Astrocyte (in vitro differentiated cells and primary cell): ENCODE results near the gene FAM83D. TPM values are rescaled to one million over a fixed set of nuclear protein-coding genes. Genes with fewer than 3 reads are reported as not detected.

ENCODE experiments used
- DNase-seq: peaks from one replicate; pipeline ENCODE4 v3.0.0-alpha.2; 2010; ENCODE audit warnings: low read depth
- FAIRE-seq: peaks from 2 replicates; lab custom pipeline; 2011; peaks lifted over from hg19 to GRCh38; lab: Jason Lieb, UNC
- H2AFZ ChIP-seq: 2 replicates; pipeline ENCODE4 v1.6.0; 2012; ENCODE audit warnings: low read depth, low read length, inconsistent platforms
- H3K27ac ChIP-seq: 2 replicates; pipeline ENCODE4 v1.5.1; 2011; ENCODE audit warnings: low read depth, low read length, inconsistent platforms
- H3K27me3 ChIP-seq: 2 replicates; pipeline ENCODE4 v1.6.0; 2011; ENCODE audit warnings: low read length, inconsistent platforms; ENCODE audit not compliant: insufficient read depth
- H3K36me3 ChIP-seq: 2 replicates; pipeline ENCODE4 v1.5.1; 2011; ENCODE audit warnings: low read length, inconsistent platforms; ENCODE audit not compliant: insufficient read depth
- H3K4me1 ChIP-seq: 2 replicates; pipeline ENCODE4 v1.5.1; 2011; ENCODE audit warnings: low read length, inconsistent platforms; ENCODE audit not compliant: insufficient read depth
- H3K4me2 ChIP-seq: 2 replicates; pipeline ENCODE4 v1.6.0; 2012; ENCODE audit warnings: low read length, inconsistent platforms
- H3K4me3 ChIP-seq: 2 replicates; pipeline ENCODE4 v1.5.1; 2011; ENCODE audit warnings: low read depth, mild to moderate bottlenecking, low read length, inconsistent platforms; ENCODE audit not compliant: insufficient read depth
- H3K79me2 ChIP-seq: 2 replicates; pipeline ENCODE4 v1.6.0; 2012; ENCODE audit warnings: mild to moderate bottlenecking, low read length, inconsistent platforms; ENCODE audit not compliant: insufficient read depth
- H3K9ac ChIP-seq: 2 replicates; pipeline ENCODE4 v1.6.0; 2012; ENCODE audit warnings: mild to moderate bottlenecking, low read length, inconsistent platforms
- H3K9me3 ChIP-seq: 2 replicates; pipeline ENCODE4 v1.5.1; 2012; ENCODE audit warnings: low read depth, mild to moderate bottlenecking, low read length, inconsistent platforms; ENCODE audit not compliant: insufficient read depth
- H4K20me1 ChIP-seq: 2 replicates; pipeline ENCODE4 v1.6.0; 2012; ENCODE audit warnings: low read length, inconsistent platforms; ENCODE audit not compliant: insufficient read depth
- H3K27ac Mint-ChIP-seq: one replicate; pipeline ENCODE4 v1.8.0; 2021; ENCODE audit warnings: mild to moderate bottlenecking, mixed read lengths; ENCODE audit not compliant: unreplicated experiment
- H3K27me3 Mint-ChIP-seq: one replicate; pipeline ENCODE4 v1.8.0; 2021; ENCODE audit warnings: low read depth, mixed read lengths; ENCODE audit not compliant: unreplicated experiment
- H3K36me3 Mint-ChIP-seq: one replicate; pipeline ENCODE4 v1.8.0; 2021; ENCODE audit warnings: low read depth, mixed read lengths; ENCODE audit not compliant: unreplicated experiment
- H3K4me1 Mint-ChIP-seq: one replicate; pipeline ENCODE4 v1.8.0; 2021; ENCODE audit warnings: low read depth, mixed read lengths; ENCODE audit not compliant: unreplicated experiment
- H3K4me3 Mint-ChIP-seq: one replicate; pipeline ENCODE4 v1.8.0; 2021; ENCODE audit warnings: mild to moderate bottlenecking, moderate library complexity, mixed read lengths; ENCODE audit not compliant: unreplicated experiment
- H3K9me3 Mint-ChIP-seq: one replicate; pipeline ENCODE4 v1.8.0; 2021; ENCODE audit warnings: mild to moderate bottlenecking, mixed read lengths; ENCODE audit not compliant: unreplicated experiment
- EZH2 ChIP-seq: IDR thresholded peaks from 2 replicates; pipeline ENCODE4 v1.6.1; 2012; ENCODE audit warnings: mild to moderate bottlenecking, low read length, inconsistent platforms; ENCODE audit not compliant: insufficient read depth
- total RNA-seq: library from RNA; stranded (reverse); gene quantifications from 2 replicates; pipeline ENCODE4 v1.2.1, GENCODE V29; 2021
- TF ChIP-seq, protein P1 (sequence below): IDR thresholded peaks from 2 replicates; pipeline ENCODE4 v1.5.1; 2011; ENCODE audit warnings: low read depth, mild to moderate bottlenecking, inconsistent platforms, low read length, moderate library complexity; ENCODE audit not compliant: insufficient read depth

FAM83D gene
- total RNA-seq, 1 donor from 2014 or later: 3.3 TPM

GRCh38 chr20:38905375-38905774, 20.8 kb upstream of the FAM83D start:
- no peak overlapping the region for H3K27ac ChIP-seq
- Mint-ChIP-seq H3K27ac (no peak overlapping the region), H3K4me1 (no peaks in the 10 kb centered on the region), H3K36me3 (peaks cover 7% of the 10 kb centered on the region), H3K9me3 (peaks cover 11% of the 10 kb centered on the region), H3K27me3 (peaks cover 3% of the 10 kb centered on the region), H3K4me3 (no peak overlapping the region)
- peaks cover under 1% of the 10 kb centered on the region for H3K27me3 ChIP-seq
- H3K9ac ChIP-seq: no peak overlapping the region
- DNase-seq (no peak), FAIRE-seq (no peak)
- H3K4me2 ChIP-seq: no peak overlapping the region
- H4K20me1 ChIP-seq: no peaks in the 10 kb centered on the region
- H3K4me3 ChIP-seq: no peak overlapping the region
- no peaks in the 10 kb centered on the region for H3K4me1 ChIP-seq
- no peaks in the 10 kb centered on the region for H3K36me3 ChIP-seq
- TF ChIP-seq, protein P1, sequence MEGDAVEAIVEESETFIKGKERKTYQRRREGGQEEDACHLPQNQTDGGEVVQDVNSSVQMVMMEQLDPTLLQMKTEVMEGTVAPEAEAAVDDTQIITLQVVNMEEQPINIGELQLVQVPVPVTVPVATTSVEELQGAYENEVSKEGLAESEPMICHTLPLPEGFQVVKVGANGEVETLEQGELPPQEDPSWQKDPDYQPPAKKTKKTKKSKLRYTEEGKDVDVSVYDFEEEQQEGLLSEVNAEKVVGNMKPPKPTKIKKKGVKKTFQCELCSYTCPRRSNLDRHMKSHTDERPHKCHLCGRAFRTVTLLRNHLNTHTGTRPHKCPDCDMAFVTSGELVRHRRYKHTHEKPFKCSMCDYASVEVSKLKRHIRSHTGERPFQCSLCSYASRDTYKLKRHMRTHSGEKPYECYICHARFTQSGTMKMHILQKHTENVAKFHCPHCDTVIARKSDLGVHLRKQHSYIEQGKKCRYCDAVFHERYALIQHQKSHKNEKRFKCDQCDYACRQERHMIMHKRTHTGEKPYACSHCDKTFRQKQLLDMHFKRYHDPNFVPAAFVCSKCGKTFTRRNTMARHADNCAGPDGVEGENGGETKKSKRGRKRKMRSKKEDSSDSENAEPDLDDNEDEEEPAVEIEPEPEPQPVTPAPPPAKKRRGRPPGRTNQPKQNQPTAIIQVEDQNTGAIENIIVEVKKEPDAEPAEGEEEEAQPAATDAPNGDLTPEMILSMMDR: no peak
- TF ChIP-seq EZH2: no peak
- H3K79me2 ChIP-seq: no peaks in the 10 kb centered on the region
- no peak overlapping the region for H2AFZ ChIP-seq
- H3K9me3 ChIP-seq: no peaks in the 10 kb centered on the region

DNA sequence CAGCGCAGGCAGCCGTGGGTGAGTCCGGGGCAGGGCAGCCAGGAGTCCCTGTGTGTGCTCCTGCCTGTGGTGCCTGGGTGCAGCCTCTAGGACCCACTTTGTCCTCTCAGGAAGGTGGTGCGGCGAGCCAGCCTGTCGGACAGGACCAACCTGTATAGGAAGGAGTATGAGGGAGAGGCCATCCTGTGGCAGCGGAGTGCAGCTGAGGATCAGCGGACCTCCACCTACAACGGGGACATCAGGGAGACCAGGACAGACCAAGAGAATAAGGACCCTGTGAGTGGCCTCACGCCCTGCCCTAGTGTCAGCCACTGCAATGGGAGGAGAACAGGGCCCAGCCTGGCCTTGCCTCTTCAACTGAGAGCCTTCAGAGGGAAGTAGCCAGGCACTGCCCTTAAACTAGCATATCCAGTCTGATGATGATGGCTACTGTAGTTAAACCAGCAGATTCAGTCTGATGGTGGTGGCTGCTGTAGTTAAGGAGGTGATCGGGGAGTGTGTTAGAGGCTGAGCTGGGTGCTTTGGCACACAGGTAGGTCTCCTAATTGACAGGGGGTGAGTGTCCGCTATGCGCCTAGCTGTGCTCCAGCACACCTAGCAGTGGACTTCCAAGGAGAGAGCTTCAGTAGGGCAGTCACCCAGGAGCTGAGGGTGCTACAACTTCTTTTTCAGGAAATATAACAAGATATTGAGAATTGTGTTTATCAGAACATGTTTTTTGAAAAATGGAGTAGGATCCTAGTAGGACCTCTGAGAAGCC, 18.1 kb upstream of the FAM83D start:
- Histone ChIP-seq H3K4me3 (no peak overlapping the region), H3K27ac (no peak overlapping the region), H4K20me1 (no peaks in the 10 kb centered on the region), H3K36me3 (no peaks in the 10 kb centered on the region), H3K79me2 (no peaks in the 10 kb centered on the region), H3K4me1 (no peaks in the 10 kb centered on the region), H3K4me2 (no peak overlapping the region), H2AFZ (no peak overlapping the region), H3K9ac (no peak overlapping the region), H3K27me3 (no peaks in the 10 kb centered on the region), H3K9me3 (no peaks in the 10 kb centered on the region)
- TF ChIP-seq EZH2: no peak
- TF ChIP-seq, protein P1: no peak
- Mint-ChIP-seq H3K9me3 (peaks cover 11% of the 10 kb centered on the region), H3K4me3 (no peak overlapping the region), H3K4me1 (no peaks in the 10 kb centered on the region), H3K36me3 (peaks cover 7% of the 10 kb centered on the region), H3K27ac (no peak overlapping the region), H3K27me3 (peaks cover 3% of the 10 kb centered on the region)
- no peak for FAIRE-seq
- no peak for DNase-seq

GRCh38 chr20:38915355-38915754, 10.9 kb upstream of the FAM83D start:
- FAIRE-seq: no peak
- DNase-seq: no peak
- Histone ChIP-seq H3K4me1 (no peaks in the 10 kb centered on the region), H3K9me3 (no peaks in the 10 kb centered on the region), H2AFZ (no peak overlapping the region), H3K27me3 (peaks cover 9% of the 10 kb centered on the region), H3K9ac (no peak overlapping the region), H3K4me2 (no peak overlapping the region), H4K20me1 (no peaks in the 10 kb centered on the region), H3K79me2 (no peaks in the 10 kb centered on the region), H3K36me3 (no peaks in the 10 kb centered on the region), H3K4me3 (no peak overlapping the region), H3K27ac (no peak overlapping the region)
- TF ChIP-seq, protein P1: no peak
- TF ChIP-seq EZH2: no peak
- no peaks in the 10 kb centered on the region for H3K4me1 Mint-ChIP-seq
- peaks cover 11% of the 10 kb centered on the region for H3K27me3 Mint-ChIP-seq
- H3K4me3 Mint-ChIP-seq: no peak overlapping the region
- H3K27ac Mint-ChIP-seq: no peak overlapping the region
- no peaks in the 10 kb centered on the region for H3K9me3 Mint-ChIP-seq
- no peaks in the 10 kb centered on the region for H3K36me3 Mint-ChIP-seq
